Activated T-helper 1 cell treated with anti-CD3 and anti-CD28 coated beads, Interleukin-12 subunit alpha, Interleukin-12 subunit beta, Interleukin-2, Interleukin-4 antibody, amounts not matched to agents 30 ng/mL and 10 ng/mL and 1 ng/mL, durations not matched to agents 14 hours and 24 hours and 36 hours (primary cell): ENCODE measurements around the gene TTC17. TPM values are rescaled to one million over a fixed set of nuclear protein-coding genes. Genes with fewer than 3 reads are reported as not detected.
"Not testable (repeated sequence)": the region's sequence is repeated elsewhere in the genome, so short reads cannot be mapped to it uniquely, and the experiment has no call there.

Experiments
- DNase-seq: peaks from one replicate; pipeline ENCODE4 v3.0.0; 2021; ENCODE audit warnings: low spot score
- H3K27ac Mint-ChIP-seq: one replicate; pipeline ENCODE4 v1.8.0; 2021; ENCODE audit warnings: mild to moderate bottlenecking, mixed read lengths
- H3K27me3 Mint-ChIP-seq: one replicate; pipeline ENCODE4 v1.8.0; 2022; ENCODE audit warnings: mild to moderate bottlenecking, moderate library complexity, mixed read lengths; ENCODE audit not compliant: insufficient read depth
- H3K36me3 Mint-ChIP-seq: one replicate; pipeline ENCODE4 v1.8.0; 2021; ENCODE audit warnings: low read depth, mixed read lengths
- H3K4me1 Mint-ChIP-seq: one replicate; pipeline ENCODE4 v1.8.0; 2021; ENCODE audit warnings: low read depth, mixed read lengths
- H3K4me3 Mint-ChIP-seq: one replicate; pipeline ENCODE4 v1.8.0; 2021; ENCODE audit warnings: mild to moderate bottlenecking, moderate library complexity, mixed read lengths
- H3K9me3 Mint-ChIP-seq: one replicate; pipeline ENCODE4 v1.8.0; 2021; ENCODE audit warnings: mixed read lengths
- intact Hi-C: fragments of 100-400 bp; cut with micrococcal nuclease; formaldehyde crosslinking; loops from one replicate; pipeline ENCODE4 v1.15.1; 2024
- total RNA-seq: library from RNA; stranded (reverse); gene quantifications from 2 replicates; pipeline ENCODE4 v1.2.3, GENCODE V29; 2022

The TTC17 gene
- total RNA-seq, 1 donor from 2014 or later, result 74.4 TPM

GRCh38 chr11:43397251-43397650 is 38.5 kb downstream of the TTC17 start:
- Mint-ChIP-seq H3K36me3 (peaks cover 75% of the 10 kb centered on the region), H3K27me3 (no peaks in the 10 kb centered on the region), H3K4me1 (peaks cover 51% of the 10 kb centered on the region), H3K27ac (no peak overlapping the region), H3K4me3 (no peak overlapping the region), H3K9me3 (peaks cover 3% of the 10 kb centered on the region)
- intact Hi-C loops, result no loop called here
- DNase-seq, result no peak

- peaks cover 54% of the 10 kb centered on the region for H3K4me1 Mint-ChIP-seq
- H3K36me3 Mint-ChIP-seq, result peaks cover 79% of the 10 kb centered on the region
- peak overlapping the region; percentile 31 for H3K27ac Mint-ChIP-seq
- intact Hi-C loops, result loop anchor here (1.0 to 5.0 kb wide), 2 partner anchors 8 to 47 kb away; no protein-coding TSS in a partner anchor
- DNase-seq, result no peak
- H3K9me3 Mint-ChIP-seq, result peaks cover 3% of the 10 kb centered on the region
- no peaks in the 10 kb centered on the region for H3K27me3 Mint-ChIP-seq
- H3K4me3 Mint-ChIP-seq, result no peak overlapping the region
Observed at GRCh38 chr11:43399983-43400630, 41.4 kb downstream of the TTC17 start.

- Mint-ChIP-seq H3K4me3 (no peak overlapping the region), H3K9me3 (peaks cover 3% of the 10 kb centered on the region), H3K27ac (no peak overlapping the region), H3K4me1 (peaks cover 50% of the 10 kb centered on the region), H3K27me3 (no peaks in the 10 kb centered on the region), H3K36me3 (peaks cover 79% of the 10 kb centered on the region)
- DNase-seq, result no peak
- intact Hi-C loops, result loop anchor here (5.0 kb wide), 1 partner anchor 46 kb away; no protein-coding TSS in a partner anchor
Observed at GRCh38 chr11:43401252-43401651, 42.5 kb downstream of the TTC17 start.

- intact Hi-C loops, result loop anchor here (2.0 to 5.0 kb wide), 2 partner anchors 17 to 45 kb away; no protein-coding TSS in a partner anchor
- not testable (repeated sequence) for H3K27me3 Mint-ChIP-seq, H3K9me3 Mint-ChIP-seq, H3K4me3 Mint-ChIP-seq, DNase-seq, H3K27ac Mint-ChIP-seq
- Mint-ChIP-seq H3K36me3 (peaks cover 77% of the 10 kb centered on the region), H3K4me1 (peaks cover 45% of the 10 kb centered on the region)
Observed at GRCh38 chr11:43401811-43402210, 43.1 kb downstream of the TTC17 start.

GRCh38 chr11:43403357-43404231 is 44.9 kb downstream of the TTC17 start:
- Mint-ChIP-seq H3K4me3 (no peak overlapping the region), H3K27me3 (no peaks in the 10 kb centered on the region), H3K27ac (no peak overlapping the region), H3K36me3 (peaks cover 65% of the 10 kb centered on the region), H3K4me1 (peaks cover 33% of the 10 kb centered on the region), H3K9me3 (peaks cover 3% of the 10 kb centered on the region)
- no peak for DNase-seq
- intact Hi-C loops, result loop anchor here (2.0 to 5.0 kb wide), 2 partner anchors 15 to 44 kb away; no protein-coding TSS in a partner anchor

GRCh38 chr11:43404406-43404805 is 45.7 kb downstream of the TTC17 start:
- H3K27ac Mint-ChIP-seq, result no peak overlapping the region
- H3K27me3 Mint-ChIP-seq, result no peaks in the 10 kb centered on the region
- DNase-seq, result no peak
- no peak overlapping the region for H3K4me3 Mint-ChIP-seq
- intact Hi-C loops, result loop anchor here (5.0 kb wide), 1 partner anchor 43 kb away; no protein-coding TSS in a partner anchor
- peaks cover 25% of the 10 kb centered on the region for H3K4me1 Mint-ChIP-seq
- H3K36me3 Mint-ChIP-seq, result peaks cover 57% of the 10 kb centered on the region
- peaks cover 3% of the 10 kb centered on the region for H3K9me3 Mint-ChIP-seq

GRCh38 chr11:43404836-43405479 is 46.2 kb downstream of the TTC17 start:
- H3K4me3 Mint-ChIP-seq, result no peak overlapping the region
- H3K27me3 Mint-ChIP-seq, result no peaks in the 10 kb centered on the region
- H3K4me1 Mint-ChIP-seq, result peaks cover 19% of the 10 kb centered on the region
- intact Hi-C loops, result loop anchor here (5.0 kb wide), 1 partner anchor 42 kb away; no protein-coding TSS in a partner anchor
- no peaks in the 10 kb centered on the region for H3K9me3 Mint-ChIP-seq
- DNase-seq, result no peak
- H3K27ac Mint-ChIP-seq, result no peak overlapping the region
- peaks cover 53% of the 10 kb centered on the region for H3K36me3 Mint-ChIP-seq

GRCh38 chr11:43408277-43408676 is 49.6 kb downstream of the TTC17 start:
- intact Hi-C loops, result no loop called here
- peaks cover 17% of the 10 kb centered on the region for H3K4me1 Mint-ChIP-seq
- H3K36me3 Mint-ChIP-seq, result peaks cover 40% of the 10 kb centered on the region
- no peak overlapping the region for H3K27ac Mint-ChIP-seq
- no peaks in the 10 kb centered on the region for H3K27me3 Mint-ChIP-seq
- no peak overlapping the region for H3K4me3 Mint-ChIP-seq
- no peak for DNase-seq
- no peaks in the 10 kb centered on the region for H3K9me3 Mint-ChIP-seq

- Mint-ChIP-seq H3K4me3 (no peak overlapping the region), H3K9me3 (no peaks in the 10 kb centered on the region), H3K4me1 (peaks cover 12% of the 10 kb centered on the region), H3K27me3 (no peaks in the 10 kb centered on the region), H3K27ac (no peak overlapping the region), H3K36me3 (peaks cover 29% of the 10 kb centered on the region)
- DNase-seq, result no peak
- intact Hi-C loops, result no loop called here
Observed at GRCh38 chr11:43410394-43410793, 51.7 kb downstream of the TTC17 start.

GRCh38 chr11:43418197-43418596 is 59.5 kb downstream of the TTC17 start:
- H3K9me3 Mint-ChIP-seq, result no peaks in the 10 kb centered on the region
- DNase-seq, result no peak
- no peaks in the 10 kb centered on the region for H3K27me3 Mint-ChIP-seq
- H3K27ac Mint-ChIP-seq, result no peak overlapping the region
- intact Hi-C loops, result loop anchor here (2.0 to 5.0 kb wide), 4 partner anchors 15 to 646 kb away; no protein-coding TSS in a partner anchor
- peaks cover 8% of the 10 kb centered on the region for H3K36me3 Mint-ChIP-seq
- peaks cover 7% of the 10 kb centered on the region for H3K4me1 Mint-ChIP-seq
- no peak overlapping the region for H3K4me3 Mint-ChIP-seq

- Mint-ChIP-seq H3K4me1 (no peaks in the 10 kb centered on the region), H3K4me3 (no peak overlapping the region), H3K27ac (no peak overlapping the region), H3K27me3 (no peaks in the 10 kb centered on the region), H3K9me3 (no peaks in the 10 kb centered on the region), H3K36me3 (peaks cover 8% of the 10 kb centered on the region)
- DNase-seq, result peak; percentile 6
- intact Hi-C loops, result loop anchor here (1.0 to 5.0 kb wide), 7 partner anchors 17 to 647 kb away; partner anchors contain the start of gene TTC17
Observed at GRCh38 chr11:43419460-43419859, 60.7 kb downstream of the TTC17 start.

- H3K36me3 Mint-ChIP-seq, result peaks cover 15% of the 10 kb centered on the region
Observed at GRCh38 chr11:43427971-43428370, 69.3 kb downstream of the TTC17 start.

More at GRCh38 chr11:43427971-43428370, 69.3 kb downstream of the TTC17 start:
- Mint-ChIP-seq H3K27me3 (no peaks in the 10 kb centered on the region), H3K27ac (no peak overlapping the region), H3K9me3 (no peaks in the 10 kb centered on the region), H3K4me1 (no peaks in the 10 kb centered on the region), H3K4me3 (no peak overlapping the region)
- intact Hi-C loops, result no loop called here
- no peak for DNase-seq
